IMR-90 (cell line): ENCODE results near the gene RNF175. TPM values are rescaled to one million over a fixed set of nuclear protein-coding genes. Genes with fewer than 3 reads are reported as not detected.

ENCODE experiments used
- ATAC-seq: fragments of 200-7000 bp; cut with Tn5 transposase; 2 replicates; pipeline ENCODE4 v1.9.1; 2020; ENCODE audit warnings: low read depth, mild to moderate bottlenecking, moderate library complexity
- BruUV-seq: library from RNA; stranded (reverse); fragments of 400-500 nt; replicated peaks from 2 replicates; lab custom pipeline; 2021; lab: Mats Ljungman, UMichigan
- CTCF ChIA-PET: fragments of 300-600 bp; formaldehyde crosslinking; extraction: SDS; loops from one replicate; lab custom pipeline; 2021; ENCODE audit warnings: antibody characterized with exemption; lab: Yijun Ruan, JAX
- POLR2A ChIA-PET: fragments of 300-600 bp; sonication (Branson Sonifier 250); formaldehyde crosslinking; loops from one replicate; lab custom pipeline; 2022; ENCODE audit warnings: antibody characterized with exemption; ENCODE audit not compliant: unreplicated experiment; lab: Charles Lee
- DNase-seq: peaks from one replicate; pipeline ENCODE4 v3.0.0; 2013
- H2AFZ ChIP-seq: replicated peaks from 2 replicates; pipeline ENCODE3; 2013; ENCODE audit warnings: low read length, mild to moderate bottlenecking; ENCODE audit not compliant: poor library complexity
- H2AK5ac ChIP-seq: 2 replicates; pipeline ENCODE4 v1.6.1; 2013; ENCODE audit warnings: low read depth, low read length, inconsistent platforms
- H2AK9ac ChIP-seq: replicated peaks from 2 replicates; pipeline ENCODE3; 2013; ENCODE audit warnings: mild to moderate bottlenecking, low read depth, low read length, moderate library complexity; ENCODE audit not compliant: poor library complexity
- H2BK120ac ChIP-seq: 2 replicates; pipeline ENCODE4 v1.6.1; 2013; ENCODE audit warnings: low read depth, low read length, inconsistent platforms
- H2BK15ac ChIP-seq: 3 replicates; pipeline ENCODE4 v1.6.1; 2013; ENCODE audit warnings: low read depth, low read length, inconsistent platforms
- H2BK20ac ChIP-seq: 2 replicates; pipeline ENCODE4 v1.6.1; 2013; ENCODE audit warnings: low read depth, mild to moderate bottlenecking, inconsistent platforms, low read length, moderate library complexity
- H2BK5ac ChIP-seq: 2 replicates; pipeline ENCODE4 v1.6.1; 2013; ENCODE audit warnings: mild to moderate bottlenecking, low read depth, low read length, inconsistent platforms; ENCODE audit not compliant: poor library complexity, severe bottlenecking
- H3K14ac ChIP-seq: replicated peaks from 2 replicates; pipeline ENCODE4 v1.6.1; 2013; ENCODE audit warnings: low read depth, low read length, inconsistent platforms
- H3K18ac ChIP-seq: 2 replicates; pipeline ENCODE4 v1.6.1; 2013; ENCODE audit warnings: low read depth, low read length, control low read depth
- H3K23ac ChIP-seq: 2 replicates; pipeline ENCODE4 v1.6.1; 2013; ENCODE audit warnings: low read depth, low read length, inconsistent platforms
- H3K27ac ChIP-seq: 2 replicates; pipeline ENCODE4 v1.5.1; 2013; ENCODE audit warnings: mild to moderate bottlenecking, control low read depth, low read length; ENCODE audit not compliant: insufficient read depth
- H3K27me3 ChIP-seq: 2 replicates; pipeline ENCODE4 v1.6.1; 2013; ENCODE audit warnings: low read length; ENCODE audit not compliant: control insufficient read depth, insufficient read depth
- H3K36me3 ChIP-seq: 2 replicates; pipeline ENCODE4 v1.6.1; 2013; ENCODE audit warnings: low read length, mixed read lengths; ENCODE audit not compliant: control insufficient read depth, insufficient read depth
- H3K4ac ChIP-seq: 2 replicates; pipeline ENCODE4 v1.6.1; 2013; ENCODE audit warnings: low read depth, low read length, inconsistent platforms
- H3K4me1 ChIP-seq: 2 replicates; pipeline ENCODE4 v1.6.1; 2013; ENCODE audit warnings: low read length, mixed read lengths; ENCODE audit not compliant: control insufficient read depth, insufficient read depth
- H3K4me2 ChIP-seq: 2 replicates; pipeline ENCODE4 v1.6.1; 2013; ENCODE audit warnings: low read depth, mild to moderate bottlenecking, control low read depth, low read length, moderate library complexity
- H3K4me3 ChIP-seq: 2 replicates; pipeline ENCODE4 v1.5.1; 2013; ENCODE audit warnings: low read depth, mild to moderate bottlenecking, control low read depth, low read length, moderate library complexity; ENCODE audit not compliant: insufficient read depth
- H3K56ac ChIP-seq: 2 replicates; pipeline ENCODE4 v1.6.1; 2013; ENCODE audit warnings: low read length, inconsistent platforms; ENCODE audit not compliant: insufficient read depth; ENCODE audit errors: extremely low read depth
- H3K79me1 ChIP-seq, 2 experiments: 2 replicates each; pipeline ENCODE4 v1.6.1; 2013; ENCODE audit warnings: low read length in 2 of 2, inconsistent platforms in 1 of 2, low read depth in 1 of 2
- H3K9ac ChIP-seq: 2 replicates; pipeline ENCODE4 v1.6.1; 2013; ENCODE audit warnings: low read depth, low read length, control low read depth
- H3K9me1 ChIP-seq: 2 replicates; pipeline ENCODE4 v1.6.1; 2013; ENCODE audit warnings: low read length, inconsistent platforms; ENCODE audit not compliant: insufficient read depth
- H3K9me3 ChIP-seq: 2 replicates; pipeline ENCODE4 v1.6.1; 2013; ENCODE audit warnings: low read length; ENCODE audit not compliant: control insufficient read depth, insufficient read depth
- H4K20me1 ChIP-seq: 2 replicates; pipeline ENCODE4 v1.6.1; 2013; ENCODE audit warnings: low read length, inconsistent platforms; ENCODE audit not compliant: insufficient read depth
- H4K5ac ChIP-seq: 2 replicates; pipeline ENCODE4 v1.6.1; 2013; ENCODE audit warnings: mild to moderate bottlenecking, low read depth, low read length, control low read depth
- H4K8ac ChIP-seq, 2 experiments: 2 replicates each; pipeline ENCODE4 v1.6.1; 2013; ENCODE audit warnings: low read depth in 2 of 2, low read length in 2 of 2, control low read depth in 1 of 2, inconsistent platforms in 1 of 2
- H4K91ac ChIP-seq: 2 replicates; pipeline ENCODE4 v1.6.1; 2013; ENCODE audit warnings: low read depth, low read length, inconsistent platforms; ENCODE audit not compliant: insufficient read depth
- BHLHE40 ChIP-seq: fragments of 150-350 bp; IDR thresholded peaks from 2 replicates; pipeline ENCODE4 v1.6.1; 2016; ENCODE audit warnings: mild to moderate bottlenecking, low read depth, low read length
- CEBPB ChIP-seq: IDR thresholded peaks from 2 replicates; pipeline ENCODE4 v1.6.1; 2012; ENCODE audit warnings: low read depth, low read length, improper control_type of control experiment
- CHD1 ChIP-seq: IDR thresholded peaks from 2 replicates; pipeline ENCODE4 v1.6.1; 2012; ENCODE audit warnings: low read depth, low read length, improper control_type of control experiment
- CTCF ChIP-seq: conservative IDR thresholded peaks from 2 replicates; pipeline ENCODE4 v1.5.1; 2012; ENCODE audit warnings: mild to moderate bottlenecking, low read depth, low read length, improper control_type of control experiment
- ELK1 ChIP-seq: fragments of 150-350 bp; IDR thresholded peaks from 2 replicates; pipeline ENCODE4 v1.6.1; 2016; ENCODE audit warnings: low read depth, mild to moderate bottlenecking, low read length, moderate library complexity, borderline replicate concordance
- FOS ChIP-seq: fragments of 150-350 bp; IDR thresholded peaks from 2 replicates; pipeline ENCODE4 v1.6.1; 2016; ENCODE audit warnings: low read depth, low read length
- MAFK ChIP-seq: IDR thresholded peaks from 2 replicates; pipeline ENCODE4 v1.6.1; 2012; ENCODE audit warnings: low read depth, low read length, improper control_type of control experiment
- MAZ ChIP-seq: IDR thresholded peaks from 2 replicates; pipeline ENCODE4 v1.6.1; 2012; ENCODE audit warnings: low read depth, mild to moderate bottlenecking, low read length, improper control_type of control experiment, moderate library complexity, borderline replicate concordance
- MXI1 ChIP-seq: IDR thresholded peaks from 2 replicates; pipeline ENCODE4 v1.6.1; 2012; ENCODE audit warnings: low read depth, mild to moderate bottlenecking, low read length, moderate library complexity, borderline replicate concordance
- NFE2L2 ChIP-seq: fragments of 150-350 bp; IDR thresholded peaks from 2 replicates; pipeline ENCODE4 v1.6.1; 2016; ENCODE audit warnings: low read depth, mild to moderate bottlenecking, low read length
- POLR2A ChIP-seq: IDR thresholded peaks from 2 replicates; pipeline ENCODE4 v1.6.1; 2012; ENCODE audit warnings: mild to moderate bottlenecking, low read depth, low read length
- RAD21 ChIP-seq: IDR thresholded peaks from 2 replicates; pipeline ENCODE4 v1.6.1; 2012; ENCODE audit warnings: low read length, improper control_type of control experiment
- RCOR1 ChIP-seq: IDR thresholded peaks from 2 replicates; pipeline ENCODE4 v1.6.1; 2012; ENCODE audit warnings: mild to moderate bottlenecking, low read length, improper control_type of control experiment; ENCODE audit not compliant: insufficient replicate concordance
- RFX5 ChIP-seq: IDR thresholded peaks from 2 replicates; pipeline ENCODE4 v1.8.0; 2012; ENCODE audit warnings: low read depth, mild to moderate bottlenecking, low read length, moderate library complexity
- SMC3 ChIP-seq: fragments of 150-350 bp; IDR thresholded peaks from 2 replicates; pipeline ENCODE4 v1.6.1; 2016; ENCODE audit warnings: low read depth, mild to moderate bottlenecking, antibody characterized with exemption, low read length, moderate library complexity
- WGBS, 2 experiments: methylation state at CpG; one replicate each; pipeline versions ENCODE4 v1.1.5 to v1.1.7; 2013; ENCODE audit warnings: missing lambda C conversion rate in 2 of 2; ENCODE audit not compliant: insufficient read length in 1 of 2; ENCODE audit errors: extremely low coverage in 2 of 2; 5-methylcytosine and 5-hydroxymethylcytosine counted together
- dilution Hi-C: fragments of 300-500 bp; cut with HindIII; formaldehyde crosslinking; loops from one replicate; pipeline ENCODE4 v1.14.3; 2018; ENCODE audit warnings: low sequenced_read_pairs; ENCODE audit not compliant: unreplicated experiment
- in situ Hi-C: fragments of 300-500 bp; cut with MboI; formaldehyde crosslinking; loops from 3 replicates; pipeline ENCODE4 v1.14.3; 2019; ENCODE audit warnings: low sequenced_read_pairs, inconsistent platforms, mixed read lengths
- intact Hi-C: fragments of 100-400 bp; cut with micrococcal nuclease; formaldehyde crosslinking; loops from 2 replicates; pipeline ENCODE4 v1.10.0; 2022
- polyA plus RNA-seq, 3 experiments: library from polyadenylated mRNA; depleted of rRNA; stranded (reverse); fragments of >200 nt; gene quantifications; 2 replicates each; pipeline ENCODE4 v1.2.3, GENCODE V29; 2012; ENCODE audit warnings: low replicate concordance in 1 of 3
- total RNA-seq: library from RNA; depleted of rRNA; stranded (reverse); fragments of >200 nt; gene quantifications from 2 replicates; pipeline ENCODE4 v1.2.3, GENCODE V29; 2012

Gene RNF175
- total and polyA plus RNA-seq, 2 of the 4 experiments (the other 2 are of a cell fraction), result not detected

GRCh38 chr4:153780221-153780620 is 20.4 kb upstream of the RNF175 start:
- no CpG with 5 or more reads among the region's 2 CpGs for WGBS, 2 experiments
- H2AFZ ChIP-seq, result no peak overlapping the region
- H3K9ac ChIP-seq, result no peak overlapping the region
- H3K18ac ChIP-seq, result no peak overlapping the region
- no peaks in the 10 kb centered on the region for H3K4me1 ChIP-seq
- TF ChIP-seq MAZ (no peak), SMC3 (no peak), BHLHE40 (no peak), RFX5 (no peak), FOS (no peak), ELK1 (no peak), RAD21 (no peak), NFE2L2 (no peak), CEBPB (no peak), CTCF (no peak), RCOR1 (no peak), MXI1 (no peak), POLR2A (no peak), MAFK (no peak), CHD1 (no peak)
- no peak overlapping the region for H4K91ac ChIP-seq
- H3K4ac ChIP-seq, result no peak overlapping the region
- CTCF ChIA-PET, result no interaction called here
- no peak overlapping the region for H2BK5ac ChIP-seq
- H4K20me1 ChIP-seq, result no peaks in the 10 kb centered on the region
- POLR2A ChIA-PET, result no interaction called here
- no peak overlapping the region for H3K4me2 ChIP-seq
- DNase-seq, result no peak
- H3K27me3 ChIP-seq, result peaks cover 2% of the 10 kb centered on the region; the same call in 1 of the 2 replicates
- H2BK20ac ChIP-seq, result no peak overlapping the region
- ATAC-seq, result no peak
- no peak overlapping the region for H3K4me3 ChIP-seq
- in situ Hi-C loops (no loop called here), intact Hi-C loops (loop anchor here (10.0 kb wide), 1 partner anchor 725 kb away; no protein-coding TSS in a partner anchor), dilution Hi-C loops (no loop called here)
- H3K36me3 ChIP-seq, result no peaks in the 10 kb centered on the region
- H3K56ac ChIP-seq, result no peak overlapping the region
- no peaks in the 10 kb centered on the region for H3K9me1 ChIP-seq
- H4K5ac ChIP-seq, result no peak overlapping the region
- no peak overlapping the region for H2AK5ac ChIP-seq
- H4K8ac ChIP-seq, result no peak overlapping the region
- no peak overlapping the region for H2BK120ac ChIP-seq
- no peaks in the 10 kb centered on the region for H3K79me1 ChIP-seq
- H3K23ac ChIP-seq, result no peak overlapping the region
- H2BK15ac ChIP-seq, result no peak overlapping the region
- H3K27ac ChIP-seq, result no peak overlapping the region
- BruUV-seq, result no TSS peak
- H2AK9ac ChIP-seq, result no peak overlapping the region
- no peak overlapping the region for H3K14ac ChIP-seq
- no peaks in the 10 kb centered on the region for H3K9me3 ChIP-seq
